BLaER1 treated with 17β-estradiol and CSF1 and Interleukin-3, amounts not matched to agents 10 nM and 100 nM (cell line): ENCODE measurements around the gene SPRR2B.
"Not testable (repeated sequence)": the region's sequence is repeated elsewhere in the genome, so short reads cannot be mapped to it uniquely, and the experiment has no call there.

Experiments used
- H3K27ac ChIP-seq, 11 experiments: shearing (Covaris generic); formaldehyde crosslinking; 2 replicates each; pipeline ENCODE4 v1.8.1; 2022
- H3K27me3 ChIP-seq, 11 experiments: shearing (Covaris generic); formaldehyde crosslinking; 2 replicates each; pipeline ENCODE4 v1.8.1; 2022
- H3K36me3 ChIP-seq, 11 experiments: shearing (Covaris generic); formaldehyde crosslinking; 2 replicates each; pipeline ENCODE4 v1.8.1; 2022
- H3K4me1 ChIP-seq, 10 experiments: shearing (Covaris generic); formaldehyde crosslinking; 2 replicates each; pipeline ENCODE4 v1.8.1; 2022
- H3K4me2 ChIP-seq, 11 experiments: shearing (Covaris generic); formaldehyde crosslinking; 2 replicates each; pipeline ENCODE4 v1.8.1; 2022
- H3K4me3 ChIP-seq, 10 experiments: shearing (Covaris generic); formaldehyde crosslinking; 2 replicates each; pipeline ENCODE4 v1.8.1; 2022
- H3K9ac ChIP-seq, 11 experiments: shearing (Covaris generic); formaldehyde crosslinking; 2 replicates each; pipeline ENCODE4 v1.8.1; 2022
- H3K9me3 ChIP-seq, 11 experiments: shearing (Covaris generic); formaldehyde crosslinking; replicated peaks in 1 of 11; 2 replicates each; pipeline ENCODE4 v1.8.1; 2022
- H4K20me1 ChIP-seq, 11 experiments: shearing (Covaris generic); formaldehyde crosslinking; 2 replicates each; pipeline ENCODE4 v1.8.1; 2022
- Cebpa-rat ChIP-seq, 11 experiments: shearing (Covaris generic); IDR thresholded peaks; 2 replicates each; pipeline ENCODE4 v1.8.1; 2022

The SPRR2B gene

GRCh38 chr1:153071511-153071910, at the start of gene SPRR2B:
TSS of gene SPRR2B (minus strand) at chr1:153071611. CDS start at chr1:153070839, 772 bp downstream.
- Histone ChIP-seq H3K27ac (no peak within 1 kb of the TSS), H3K9ac (no peak within 1 kb of the TSS), H3K9me3 (no peaks in the 10 kb centered on the region), H3K4me1 (peaks cover 0 to 22% (median 4%) of the 10 kb centered on the region in 10 experiments; a peak in 8 of 20 replicates), H3K4me3 (no peak within 1 kb of the TSS), H3K36me3 (no peaks in the 10 kb centered on the region), H3K27me3 (no peaks in the 10 kb centered on the region), H3K4me2 (peak within 1 kb of the TSS in 4 of 11 experiments; percentile 39 to 79 (median 52); a peak in 8 of 22 replicates), H4K20me1 (no peaks in the 10 kb centered on the region)
- TF ChIP-seq Cebpa-rat (IDR thresholded peaks at IDR 0.05) = no peak

- no peaks in the 10 kb centered on the region for H3K27me3 ChIP-seq
- no peak for TF ChIP-seq Cebpa-rat (IDR thresholded peaks at IDR 0.05)
- peak overlapping the region in 3 of 11 experiments; percentile 70 to 88 (median 76); a peak in 3 of 22 replicates for H3K27ac ChIP-seq
Measured at GRCh38 chr1:153120945-153121344, 49.5 kb upstream of the SPRR2B start.

DNA sequence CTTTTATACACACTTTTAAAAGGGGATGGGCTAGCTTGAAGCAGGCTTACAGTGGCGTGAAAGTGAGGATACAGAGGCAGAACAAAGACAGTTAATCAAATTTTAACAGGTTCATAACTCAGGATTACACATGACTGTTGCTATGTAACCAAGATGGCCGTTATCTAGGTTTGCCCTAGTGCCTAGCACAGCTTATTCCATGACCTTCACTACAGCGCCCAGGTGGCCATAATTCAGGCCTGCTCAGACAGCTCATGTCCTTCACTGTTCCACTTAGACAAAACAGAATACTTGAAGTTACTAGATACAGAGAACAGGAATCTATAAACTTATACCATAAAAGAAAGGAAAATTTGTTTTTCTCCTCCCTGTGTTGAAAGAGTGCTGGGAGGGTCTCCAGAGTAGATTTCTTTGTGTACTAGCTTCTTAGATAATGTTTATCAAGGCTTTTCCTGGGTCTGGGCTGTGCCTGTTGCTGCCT, 48.1 kb upstream of the SPRR2B start:
- Histone ChIP-seq H4K20me1 (no peaks in the 10 kb centered on the region), H3K4me2 (no peak overlapping the region), H3K4me1 (peaks cover 0 to 37% (median 22%) of the 10 kb centered on the region in 10 experiments; a peak in 16 of 20 replicates), H3K36me3 (peaks cover 0 to 2% (median 0%) of the 10 kb centered on the region in 11 experiments; a peak in 2 of 22 replicates), H3K27me3 (no peaks in the 10 kb centered on the region), H3K4me3 (no peak overlapping the region), H3K9me3 (peaks cover 9 to 22% (median 16%) of the 10 kb centered on the region in 11 experiments), H3K27ac (no peak overlapping the region), H3K9ac (no peak overlapping the region)
- TF ChIP-seq Cebpa-rat (IDR thresholded peaks at IDR 0.05) = no peak

More at GRCh38 chr1:153120945-153121344, 49.5 kb upstream of the SPRR2B start:
- Histone ChIP-seq H3K9ac (no peak overlapping the region), H3K36me3 (peaks cover 0 to 6% (median 0%) of the 10 kb centered on the region in 11 experiments; a peak in 3 of 22 replicates), H4K20me1 (no peaks in the 10 kb centered on the region), H3K4me3 (no peak overlapping the region), H3K4me1 (peaks cover 0 to 41% (median 22%) of the 10 kb centered on the region in 10 experiments; a peak in 16 of 20 replicates), H3K4me2 (peak overlapping the region in 3 of 11 experiments; percentile 65 to 83 (median 79); a peak in 2 of 22 replicates), H3K9me3 (peaks cover 23 to 36% (median 30%) of the 10 kb centered on the region in 11 experiments)

GRCh38 chr1:153115264-153115663, 43.9 kb upstream of the SPRR2B start:
- H3K9me3 ChIP-seq, H3K27ac ChIP-seq, H3K4me1 ChIP-seq, H4K20me1 ChIP-seq, H3K36me3 ChIP-seq, H3K9ac ChIP-seq, H3K27me3 ChIP-seq, H3K4me3 ChIP-seq: not testable (repeated sequence)
- 0 out of 22 replicates have a peak overlapping the region, but pooled peaks of 1 of the 11 experiments have one; percentile 0 for H3K4me2 ChIP-seq

DNA sequence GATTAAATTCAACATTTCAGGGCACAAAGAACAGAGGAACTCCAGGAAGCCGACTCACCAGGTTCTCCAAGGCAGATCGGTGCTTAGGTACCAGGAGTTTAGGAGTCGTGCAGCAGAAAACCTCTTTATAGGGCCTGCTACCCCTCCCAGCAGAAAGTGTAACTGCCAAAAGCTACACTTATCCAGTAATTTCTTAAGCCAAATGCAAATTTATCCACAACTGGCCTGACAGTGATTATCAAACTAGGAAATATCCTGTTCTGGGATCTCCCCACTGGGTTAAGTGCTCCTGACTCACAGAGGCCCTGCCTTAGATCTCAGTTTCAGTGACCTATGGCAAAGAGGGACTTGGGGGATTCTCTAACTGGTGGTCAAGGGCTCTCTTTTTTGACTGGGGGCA, 42.0 kb upstream of the SPRR2B start, which contains the start of gene SPRR2F:
Gene SPRR2F, minus strand, starts transcription at position 101 of the 400 bp plus-strand sequence. CDS start 783 bp downstream, outside the sequence.
- H3K4me2 ChIP-seq = no peak within 1 kb of the TSS
- no peaks in the 10 kb centered on the region for H4K20me1 ChIP-seq
- no peak within 1 kb of the TSS for H3K9ac ChIP-seq
- no peaks in the 10 kb centered on the region for H3K27me3 ChIP-seq
- no peak within 1 kb of the TSS for H3K4me3 ChIP-seq
- no peak within 1 kb of the TSS for H3K27ac ChIP-seq
- no peak for TF ChIP-seq Cebpa-rat (IDR thresholded peaks at IDR 0.05)
- peaks cover 0 to 5% (median 0%) of the 10 kb centered on the region in 10 experiments; a peak in 1 of 20 replicates for H3K4me1 ChIP-seq
- H3K9me3 ChIP-seq = peaks cover 0 to 2% (median 1%) of the 10 kb centered on the region in 11 experiments; a peak in 3 of 22 replicates
- H3K36me3 ChIP-seq = no peaks in the 10 kb centered on the region

DNA sequence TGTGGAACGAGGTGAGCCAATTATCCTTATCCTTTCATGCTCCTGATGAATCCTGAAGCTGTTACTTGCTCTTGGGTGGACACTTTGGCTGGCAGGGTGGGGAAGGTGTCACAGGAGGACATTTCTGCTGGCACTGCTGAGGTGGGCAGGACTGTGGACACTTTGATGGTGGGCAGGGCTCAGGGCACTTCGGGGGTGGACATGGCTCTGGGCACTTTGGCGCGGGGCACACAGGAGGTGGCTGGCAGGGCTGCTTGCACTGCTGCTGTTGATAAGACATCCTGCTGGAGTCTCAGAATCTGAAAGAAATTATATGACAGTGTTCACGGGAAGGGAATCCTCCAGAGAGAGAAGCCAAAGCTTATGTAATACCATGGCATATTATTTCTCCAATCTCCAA, 41.0 kb upstream of the SPRR2B start:
- H3K36me3 ChIP-seq = not testable (repeated sequence)

GRCh38 chr1:153100245-153100644, 28.8 kb upstream of the SPRR2B start:
- H3K9ac ChIP-seq = no peak overlapping the region
- H3K4me2 ChIP-seq = no peak overlapping the region
- no peak for TF ChIP-seq Cebpa-rat (IDR thresholded peaks at IDR 0.05)
- no peaks in the 10 kb centered on the region for H3K27me3 ChIP-seq
- H3K9me3 ChIP-seq = peaks cover 5 to 15% (median 8%) of the 10 kb centered on the region in 11 experiments; a peak in 17 of 22 replicates
- H4K20me1 ChIP-seq = no peaks in the 10 kb centered on the region
- no peaks in the 10 kb centered on the region for H3K36me3 ChIP-seq
- no peak overlapping the region for H3K27ac ChIP-seq
- H3K4me1 ChIP-seq = no peaks in the 10 kb centered on the region
- no peak overlapping the region for H3K4me3 ChIP-seq

More for the DNA sequence above, 41.0 kb upstream of the SPRR2B start:
- H3K9ac ChIP-seq, H3K27ac ChIP-seq, H3K4me2 ChIP-seq, H3K4me1 ChIP-seq, H3K27me3 ChIP-seq, H4K20me1 ChIP-seq, H3K4me3 ChIP-seq: not testable (repeated sequence)
- peaks cover 3 to 11% (median 6%) of the 10 kb centered on the region in 11 experiments; a peak in 20 of 22 replicates for H3K9me3 ChIP-seq

DNA sequence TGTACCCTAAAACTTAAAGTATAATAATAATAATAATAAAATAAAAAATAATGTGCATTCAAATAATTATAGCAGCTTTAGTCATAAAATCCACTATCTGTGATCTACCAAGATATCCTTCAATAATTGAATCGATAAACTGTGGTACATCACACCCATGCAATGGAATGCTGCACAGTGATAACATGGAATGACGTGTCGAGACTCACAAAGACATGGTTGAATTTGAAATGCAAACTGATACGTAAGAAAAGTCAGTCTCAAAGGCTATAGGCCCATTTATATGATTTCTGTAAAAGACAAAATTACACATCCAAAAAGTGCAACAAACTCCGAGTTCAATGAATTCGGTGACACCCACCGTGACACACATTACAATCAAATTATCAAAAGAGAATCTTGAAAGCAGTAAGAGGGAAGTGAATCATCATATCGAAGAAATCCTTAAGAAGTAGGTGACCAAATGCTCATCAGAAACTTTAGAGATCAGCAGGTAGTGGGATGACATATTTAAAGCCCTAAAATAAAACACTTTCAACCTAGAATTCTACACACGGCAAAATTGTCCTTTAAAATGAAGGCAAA, 28.1 kb upstream of the SPRR2B start:
- TF ChIP-seq Cebpa-rat (IDR thresholded peaks at IDR 0.05) = no peak
- Histone ChIP-seq H3K4me2 (no peak overlapping the region), H3K36me3 (no peaks in the 10 kb centered on the region), H3K9me3 (peaks cover 0 to 12% (median 2%) of the 10 kb centered on the region in 11 experiments; a peak in 11 of 22 replicates), H3K9ac (no peak overlapping the region), H3K4me3 (no peak overlapping the region), H3K27ac (no peak overlapping the region), H3K4me1 (no peaks in the 10 kb centered on the region), H3K27me3 (no peaks in the 10 kb centered on the region), H4K20me1 (no peaks in the 10 kb centered on the region)

DNA sequence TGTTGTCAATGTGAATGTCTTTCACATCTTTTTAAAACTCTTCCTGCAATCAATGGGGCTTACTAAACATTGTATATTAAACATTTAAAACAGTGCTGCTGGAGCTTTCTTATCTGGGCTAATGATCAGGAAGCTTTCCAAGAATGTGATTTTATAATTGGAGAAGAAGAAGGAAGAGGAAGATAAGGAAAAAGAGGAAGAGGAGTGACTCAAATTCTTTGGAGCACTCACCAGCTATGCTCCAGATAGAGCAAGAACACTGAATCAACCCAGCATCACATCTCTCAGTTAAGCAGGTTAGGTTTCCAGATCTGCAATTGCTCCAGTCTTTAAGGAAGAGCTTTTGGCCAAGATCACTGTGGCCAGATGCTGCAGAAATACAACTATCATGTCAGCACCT, 24.4 kb upstream of the SPRR2B start:
- H3K9ac ChIP-seq = no peak overlapping the region
- H3K4me1 ChIP-seq = peaks cover 0 to 7% (median 0%) of the 10 kb centered on the region in 10 experiments; a peak in 5 of 20 replicates
- no peak for TF ChIP-seq Cebpa-rat (IDR thresholded peaks at IDR 0.05)
- no peaks in the 10 kb centered on the region for H4K20me1 ChIP-seq
- H3K9me3 ChIP-seq = peaks cover 0 to 9% (median 0%) of the 10 kb centered on the region in 11 experiments; a peak in 1 of 22 replicates
- H3K27me3 ChIP-seq = no peaks in the 10 kb centered on the region
- no peak overlapping the region for H3K4me3 ChIP-seq
- no peak overlapping the region for H3K27ac ChIP-seq
- H3K4me2 ChIP-seq = no peak overlapping the region
- H3K36me3 ChIP-seq = no peaks in the 10 kb centered on the region
